Erythroblast (primary cell): ENCODE data around the gene TC2N.

Experiments used
- GATA1 ChIP-seq: IDR thresholded peaks from 2 replicates; pipeline ENCODE4 v1.6.1; 2011; ENCODE audit warnings: low read depth, mild to moderate bottlenecking, control low read depth, low read length, moderate library complexity
- POLR2A ChIP-seq: IDR thresholded peaks from 2 replicates; pipeline ENCODE4 v1.6.1; 2011; ENCODE audit warnings: mild to moderate bottlenecking, low read length

- no peak for TF ChIP-seq POLR2A
- no peak for TF ChIP-seq GATA1
Measured at GRCh38 chr14:91873471-91874415, 6.4 kb upstream of the TC2N start.
